ENCODE data around the gene MYOG. TPM values are rescaled to one million over a fixed set of nuclear protein-coding genes. Genes with fewer than 3 reads are reported as not detected.

MYOG gene
- total RNA-seq, 1 experiment from 2014 or later = not detected

DNA sequence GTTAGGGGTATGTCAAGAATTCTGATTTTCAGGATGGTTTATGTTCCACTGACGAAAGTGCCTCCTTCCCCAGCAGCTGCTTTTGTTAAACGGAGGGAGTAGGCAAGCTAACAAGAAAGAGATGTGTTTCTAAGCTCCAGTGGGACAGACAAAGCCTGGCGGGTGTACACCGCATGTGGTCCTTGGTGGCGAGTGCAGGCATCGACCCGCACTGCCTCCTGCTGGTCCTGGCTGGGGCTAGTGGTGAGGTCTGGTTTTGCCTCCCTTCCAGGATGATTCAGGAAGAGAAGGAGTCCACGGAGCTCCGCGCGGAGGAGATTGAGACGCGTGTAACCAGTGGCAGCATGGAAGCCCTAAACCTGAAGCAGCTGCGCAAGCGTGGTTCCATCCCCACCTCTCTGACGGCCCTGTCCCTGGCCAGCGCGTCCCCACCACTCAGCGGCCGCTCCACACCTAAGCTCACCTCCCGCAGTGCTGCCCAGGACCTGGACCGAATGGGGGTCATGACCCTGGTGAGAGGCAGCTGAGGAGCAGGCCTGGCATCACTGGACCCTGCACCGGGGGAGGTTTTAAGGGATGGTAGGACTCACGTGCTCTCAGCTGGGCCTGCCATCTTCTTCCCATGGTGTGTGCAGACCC, 30.5 kb downstream of the MYOG start:
- H3K9me3 Mint-ChIP-seq (ENCODE audit: low read depth, unreplicated experiment) = no peaks in the 10 kb centered on the region
- peaks cover 92% of the 10 kb centered on the region for H3K27me3 Mint-ChIP-seq (ENCODE audit: unreplicated experiment)
- TF ChIP-seq, protein P1, sequence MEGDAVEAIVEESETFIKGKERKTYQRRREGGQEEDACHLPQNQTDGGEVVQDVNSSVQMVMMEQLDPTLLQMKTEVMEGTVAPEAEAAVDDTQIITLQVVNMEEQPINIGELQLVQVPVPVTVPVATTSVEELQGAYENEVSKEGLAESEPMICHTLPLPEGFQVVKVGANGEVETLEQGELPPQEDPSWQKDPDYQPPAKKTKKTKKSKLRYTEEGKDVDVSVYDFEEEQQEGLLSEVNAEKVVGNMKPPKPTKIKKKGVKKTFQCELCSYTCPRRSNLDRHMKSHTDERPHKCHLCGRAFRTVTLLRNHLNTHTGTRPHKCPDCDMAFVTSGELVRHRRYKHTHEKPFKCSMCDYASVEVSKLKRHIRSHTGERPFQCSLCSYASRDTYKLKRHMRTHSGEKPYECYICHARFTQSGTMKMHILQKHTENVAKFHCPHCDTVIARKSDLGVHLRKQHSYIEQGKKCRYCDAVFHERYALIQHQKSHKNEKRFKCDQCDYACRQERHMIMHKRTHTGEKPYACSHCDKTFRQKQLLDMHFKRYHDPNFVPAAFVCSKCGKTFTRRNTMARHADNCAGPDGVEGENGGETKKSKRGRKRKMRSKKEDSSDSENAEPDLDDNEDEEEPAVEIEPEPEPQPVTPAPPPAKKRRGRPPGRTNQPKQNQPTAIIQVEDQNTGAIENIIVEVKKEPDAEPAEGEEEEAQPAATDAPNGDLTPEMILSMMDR (IDR thresholded peaks at IDR 0.05; ENCODE audit: unreplicated experiment) = no peak
- intact Hi-C loops (cut with micrococcal nuclease; ENCODE audit: unreplicated experiment) = no loop called here
- H3K36me3 Mint-ChIP-seq (ENCODE audit: insufficient read depth, unreplicated experiment) = no peaks in the 10 kb centered on the region
- no peak for DNase-seq
- H3K4me1 Mint-ChIP-seq (ENCODE audit: low read depth, unreplicated experiment) = no peaks in the 10 kb centered on the region
- BruUV-seq (replicated peaks) = no TSS peak
- H3K4me3 Mint-ChIP-seq (ENCODE audit: low read depth, unreplicated experiment) = no peak overlapping the region
- CTCF ChIA-PET = interaction anchor here (0.6 to 1.9 kb wide), 5 partner anchors 20 to 161 kb away, joined by 3 to 5 read pairs (median 3); no protein-coding TSS in a partner anchor
- no peak overlapping the region for H3K27ac Mint-ChIP-seq (ENCODE audit: unreplicated experiment)

DNA sequence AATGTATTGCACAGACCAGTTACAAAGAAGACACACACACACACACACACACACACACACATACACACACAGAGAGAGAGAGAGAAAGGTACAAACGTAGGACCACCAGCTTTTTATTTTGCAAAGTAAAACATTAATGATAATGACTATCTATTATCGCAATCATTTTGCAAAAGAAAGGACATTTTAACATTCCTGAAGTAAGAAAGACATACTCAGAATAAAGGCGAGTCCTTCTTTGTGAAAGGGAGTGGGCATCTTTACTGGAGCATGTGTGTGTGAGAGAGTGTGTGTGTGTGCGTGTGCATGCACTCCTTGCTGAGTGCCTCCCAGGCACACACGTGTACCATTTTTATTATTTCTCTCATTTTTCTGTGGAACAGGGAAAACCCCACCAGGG, 31.2 kb downstream of the MYOG start:
- H3K4me3 Mint-ChIP-seq (ENCODE audit: low read depth, unreplicated experiment) = no peak overlapping the region
- no peak for DNase-seq
- H3K9me3 Mint-ChIP-seq (ENCODE audit: low read depth, unreplicated experiment) = no peaks in the 10 kb centered on the region
- TF ChIP-seq, protein P1 (IDR thresholded peaks at IDR 0.05; ENCODE audit: unreplicated experiment) = no peak
- intact Hi-C loops (cut with micrococcal nuclease; ENCODE audit: unreplicated experiment) = no loop called here
- no peaks in the 10 kb centered on the region for H3K4me1 Mint-ChIP-seq (ENCODE audit: low read depth, unreplicated experiment)
- H3K27me3 Mint-ChIP-seq (ENCODE audit: unreplicated experiment) = peaks cover 94% of the 10 kb centered on the region
- CTCF ChIA-PET = interaction anchor here (0.6 to 1.9 kb wide), 2 partner anchors 11 to 20 kb away, joined by 3 to 5 read pairs; no protein-coding TSS in a partner anchor
- no TSS peak for BruUV-seq (replicated peaks)
- no peaks in the 10 kb centered on the region for H3K36me3 Mint-ChIP-seq (ENCODE audit: insufficient read depth, unreplicated experiment)
- H3K27ac Mint-ChIP-seq (ENCODE audit: unreplicated experiment) = no peak overlapping the region

DNA sequence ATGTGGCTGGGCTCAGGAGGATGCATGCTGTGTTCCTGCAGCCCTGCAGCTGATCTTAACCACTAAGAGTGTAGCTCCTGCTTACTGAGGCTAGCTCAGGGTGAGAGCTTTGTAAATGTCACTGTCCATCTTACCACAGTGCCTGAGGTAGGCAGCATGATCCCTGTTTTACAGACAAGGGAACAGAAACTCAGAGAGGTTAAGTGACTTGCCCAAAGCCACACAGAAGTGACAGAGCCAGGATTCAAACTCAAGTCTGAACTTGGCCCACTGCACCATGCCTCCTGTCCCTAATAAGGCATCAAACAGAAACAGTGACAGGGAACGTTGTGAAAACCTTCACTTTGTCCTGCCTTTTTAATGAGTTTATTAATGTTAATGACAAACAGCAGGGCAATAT, 31.6 kb downstream of the MYOG start:
- intact Hi-C loops (cut with micrococcal nuclease; ENCODE audit: unreplicated experiment) = no loop called here
- no peak overlapping the region for H3K27ac Mint-ChIP-seq (ENCODE audit: unreplicated experiment)
- no peaks in the 10 kb centered on the region for H3K4me1 Mint-ChIP-seq (ENCODE audit: low read depth, unreplicated experiment)
- CTCF ChIA-PET = interaction anchor here (0.6 to 1.9 kb wide), 2 partner anchors 11 to 19 kb away, joined by 3 to 5 read pairs; no protein-coding TSS in a partner anchor
- no peaks in the 10 kb centered on the region for H3K9me3 Mint-ChIP-seq (ENCODE audit: low read depth, unreplicated experiment)
- BruUV-seq (replicated peaks) = no TSS peak
- H3K27me3 Mint-ChIP-seq (ENCODE audit: unreplicated experiment) = peaks cover 94% of the 10 kb centered on the region
- DNase-seq = no peak
- no peak overlapping the region for H3K4me3 Mint-ChIP-seq (ENCODE audit: low read depth, unreplicated experiment)
- no peaks in the 10 kb centered on the region for H3K36me3 Mint-ChIP-seq (ENCODE audit: insufficient read depth, unreplicated experiment)
- TF ChIP-seq, protein P1 (IDR thresholded peaks at IDR 0.05; ENCODE audit: unreplicated experiment) = no peak

DNA sequence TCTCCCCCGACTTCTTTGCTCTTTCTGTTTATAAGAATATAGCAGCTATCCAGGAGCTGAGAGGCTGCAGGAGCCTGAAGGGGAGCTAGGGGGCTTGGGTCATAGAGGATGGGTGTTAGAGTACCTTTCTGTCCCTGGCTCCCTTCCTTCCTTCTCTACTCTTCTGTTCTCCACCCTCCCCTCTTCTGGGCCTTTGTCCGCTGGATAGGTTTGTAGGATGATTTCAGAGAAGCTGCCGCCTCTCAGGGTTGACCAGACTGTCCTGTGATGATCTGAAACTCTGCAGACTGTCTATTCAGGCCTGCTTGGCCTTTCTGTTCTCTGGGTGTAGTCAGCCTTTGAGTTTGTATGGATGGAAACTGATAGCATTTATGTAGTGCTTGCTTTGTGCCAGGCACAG, 33.2 kb downstream of the MYOG start:
- no peak overlapping the region for H3K27ac Mint-ChIP-seq (ENCODE audit: unreplicated experiment)
- intact Hi-C loops (cut with micrococcal nuclease; ENCODE audit: unreplicated experiment) = no loop called here
- no peaks in the 10 kb centered on the region for H3K9me3 Mint-ChIP-seq (ENCODE audit: low read depth, unreplicated experiment)
- H3K36me3 Mint-ChIP-seq (ENCODE audit: insufficient read depth, unreplicated experiment) = no peaks in the 10 kb centered on the region
- CTCF ChIA-PET = interaction anchor here (0.8 to 1.1 kb wide), 3 partner anchors 12 to 164 kb away, joined by 3 to 5 read pairs (median 3); no protein-coding TSS in a partner anchor
- TF ChIP-seq, protein P1 (IDR thresholded peaks at IDR 0.05; ENCODE audit: unreplicated experiment) = no peak
- BruUV-seq (replicated peaks) = no TSS peak
- H3K4me1 Mint-ChIP-seq (ENCODE audit: low read depth, unreplicated experiment) = peaks cover 3% of the 10 kb centered on the region
- no peak overlapping the region for H3K4me3 Mint-ChIP-seq (ENCODE audit: low read depth, unreplicated experiment)
- peaks cover 92% of the 10 kb centered on the region for H3K27me3 Mint-ChIP-seq (ENCODE audit: unreplicated experiment)
- no peak for DNase-seq
